Measurements from ENCODE around the gene GRID1. TPM values are rescaled to one million over a fixed set of nuclear protein-coding genes. Genes with fewer than 3 reads are reported as not detected.

Gene GRID1
- total RNA-seq, 1 donor from 2014 or later = 0.75 TPM

GRCh38 chr10:85863301-85864172, 503.1 kb downstream of the GRID1 start:
- H3K27ac Mint-ChIP-seq (ENCODE audit: unreplicated experiment) = no peak overlapping the region
- FAIRE-seq (no peak), DNase-seq (ENCODE audit: low read depth) (no peak)
- no peaks in the 10 kb centered on the region for H3K27me3 Mint-ChIP-seq (ENCODE audit: low read depth, unreplicated experiment)
- TF ChIP-seq EZH2 (IDR thresholded peaks at IDR 0.05; ENCODE audit: insufficient read depth, low read length) (no peak), CTCF (IDR thresholded peaks at IDR 0.05; ENCODE audit: insufficient read depth, low read depth, low read length) (no peak)
- no peak overlapping the region for H3K4me3 ChIP-seq (ENCODE audit: insufficient read depth, low read depth, low read length)
- peaks cover 3% of the 10 kb centered on the region for H3K36me3 Mint-ChIP-seq (ENCODE audit: low read depth, unreplicated experiment)
- H3K27ac ChIP-seq (ENCODE audit: low read depth, low read length) = no peak overlapping the region
- no peaks in the 10 kb centered on the region for H3K4me1 ChIP-seq (ENCODE audit: insufficient read depth, low read length)
- H3K9ac ChIP-seq (ENCODE audit: low read length) = no peak overlapping the region
- H2AFZ ChIP-seq (ENCODE audit: low read depth, low read length) = no peak overlapping the region
- peaks cover 4% of the 10 kb centered on the region for H3K9me3 ChIP-seq (ENCODE audit: insufficient read depth, low read depth, low read length)
- no peaks in the 10 kb centered on the region for H3K36me3 ChIP-seq (ENCODE audit: insufficient read depth, low read length)
- H3K4me1 Mint-ChIP-seq (ENCODE audit: low read depth, unreplicated experiment) = no peaks in the 10 kb centered on the region
- H3K4me2 ChIP-seq (ENCODE audit: low read length) = no peak overlapping the region
- peaks cover 3% of the 10 kb centered on the region for H3K9me3 Mint-ChIP-seq (ENCODE audit: unreplicated experiment)
- no peaks in the 10 kb centered on the region for H3K79me2 ChIP-seq (ENCODE audit: insufficient read depth, low read length)
- no peaks in the 10 kb centered on the region for H4K20me1 ChIP-seq (ENCODE audit: insufficient read depth, low read length)
- no peaks in the 10 kb centered on the region for H3K27me3 ChIP-seq (ENCODE audit: insufficient read depth, low read length)
- H3K4me3 Mint-ChIP-seq (ENCODE audit: unreplicated experiment) = no peak overlapping the region

- peaks cover 3% of the 10 kb centered on the region for H3K36me3 Mint-ChIP-seq (ENCODE audit: low read depth, unreplicated experiment)
- Histone ChIP-seq H2AFZ (ENCODE audit: low read depth, low read length) (no peak overlapping the region), H3K27me3 (ENCODE audit: insufficient read depth, low read length) (no peaks in the 10 kb centered on the region), H3K4me2 (ENCODE audit: low read length) (no peak overlapping the region), H3K27ac (ENCODE audit: low read depth, low read length) (no peak overlapping the region), H3K9ac (ENCODE audit: low read length) (no peak overlapping the region), H3K9me3 (ENCODE audit: insufficient read depth, low read depth, low read length) (no peaks in the 10 kb centered on the region), H3K4me3 (ENCODE audit: insufficient read depth, low read depth, low read length) (no peak overlapping the region), H3K36me3 (ENCODE audit: insufficient read depth, low read length) (no peaks in the 10 kb centered on the region), H3K4me1 (ENCODE audit: insufficient read depth, low read length) (no peaks in the 10 kb centered on the region), H4K20me1 (ENCODE audit: insufficient read depth, low read length) (no peaks in the 10 kb centered on the region), H3K79me2 (ENCODE audit: insufficient read depth, low read length) (no peaks in the 10 kb centered on the region)
- H3K4me3 Mint-ChIP-seq (ENCODE audit: unreplicated experiment) = no peak overlapping the region
- H3K27me3 Mint-ChIP-seq (ENCODE audit: low read depth, unreplicated experiment) = no peaks in the 10 kb centered on the region
- H3K9me3 Mint-ChIP-seq (ENCODE audit: unreplicated experiment) = peaks cover 4% of the 10 kb centered on the region
- no peak for DNase-seq (ENCODE audit: low read depth)
- H3K4me1 Mint-ChIP-seq (ENCODE audit: low read depth, unreplicated experiment) = no peaks in the 10 kb centered on the region
- H3K27ac Mint-ChIP-seq (ENCODE audit: unreplicated experiment) = no peak overlapping the region
- FAIRE-seq = no peak
- TF ChIP-seq EZH2 (IDR thresholded peaks at IDR 0.05; ENCODE audit: insufficient read depth, low read length) (no peak), CTCF (IDR thresholded peaks at IDR 0.05; ENCODE audit: insufficient read depth, low read depth, low read length) (no peak)
These were observed 503.8 kb downstream of the GRID1 start for GRCh38 chr10:85862771-85863170.
